Parathyroid adenoma (tissue), 2 donors: ENCODE data around the gene EFCAB10.

Source experiments
- H2AFZ ChIP-seq: fragments of 300-600 bp; sonication (generic); one replicate; pipeline ENCODE4 v1.7.0; 2017; ENCODE audit warnings: antibody characterized with exemption, mild to moderate bottlenecking
- H3K27ac ChIP-seq: fragments of 300-600 bp; sonication (generic); one replicate; pipeline ENCODE4 v1.7.0; 2017
- H3K27me3 ChIP-seq: fragments of 300-600 bp; sonication (generic); one replicate; pipeline ENCODE4 v1.7.0; 2017; ENCODE audit warnings: low read length; ENCODE audit not compliant: control insufficient read depth, insufficient read depth
- H3K36me3 ChIP-seq: fragments of 300-600 bp; sonication (generic); one replicate; pipeline ENCODE4 v1.7.0; 2017; ENCODE audit warnings: low read length; ENCODE audit not compliant: control insufficient read depth, insufficient read depth
- H3K4me1 ChIP-seq: fragments of 300-600 bp; sonication (generic); one replicate; pipeline ENCODE4 v1.7.0; 2017; ENCODE audit warnings: control low read depth
- H3K4me2 ChIP-seq: fragments of 300-600 bp; sonication (generic); one replicate; pipeline ENCODE4 v1.7.0; 2017; ENCODE audit warnings: low read length
- H3K4me3 ChIP-seq: fragments of 300-600 bp; sonication (generic); one replicate; pipeline ENCODE4 v1.7.0; 2017; ENCODE audit warnings: low read depth, low read length
- H3K79me2 ChIP-seq: fragments of 300-600 bp; sonication (generic); one replicate; pipeline ENCODE4 v1.7.0; 2017; ENCODE audit warnings: control low read depth
- H3K9ac ChIP-seq: fragments of 300-600 bp; sonication (generic); one replicate; pipeline ENCODE4 v1.7.0; 2017; ENCODE audit warnings: mild to moderate bottlenecking
- H3K9me3 ChIP-seq: fragments of 300-600 bp; sonication (generic); one replicate; pipeline ENCODE4 v1.7.0; 2017; ENCODE audit warnings: low read length; ENCODE audit not compliant: control insufficient read depth
- CTCF ChIP-seq: fragments of 300-600 bp; sonication (generic); IDR thresholded peaks from one replicate; pipeline ENCODE4 v1.7.0; 2017; ENCODE audit warnings: antibody characterized with exemption, mild to moderate bottlenecking
- donor health status: primary hyperparathyroidism.

The EFCAB10 gene

GRCh38 chr7:105622106-105622731 is 40.9 kb upstream of the EFCAB10 start:
- H3K4me2 ChIP-seq = no peak overlapping the region
- no peak overlapping the region for H3K27ac ChIP-seq
- H3K36me3 ChIP-seq = no peaks in the 10 kb centered on the region
- no peaks in the 10 kb centered on the region for H3K79me2 ChIP-seq
- TF ChIP-seq CTCF = no peak
- H3K4me3 ChIP-seq = no peak overlapping the region
- no peak overlapping the region for H3K9ac ChIP-seq
- H3K27me3 ChIP-seq = no peaks in the 10 kb centered on the region
- H3K4me1 ChIP-seq = no peaks in the 10 kb centered on the region
- no peak overlapping the region for H2AFZ ChIP-seq
- no peaks in the 10 kb centered on the region for H3K9me3 ChIP-seq

- no peaks in the 10 kb centered on the region for H3K79me2 ChIP-seq
Measured at GRCh38 chr7:105621617-105622016, 40.3 kb upstream of the EFCAB10 start.

GRCh38 chr7:105621176-105621575 is 39.9 kb upstream of the EFCAB10 start:
- no peak overlapping the region for H3K9ac ChIP-seq
- H3K4me1 ChIP-seq = no peaks in the 10 kb centered on the region
- H3K27ac ChIP-seq = no peak overlapping the region
- H3K79me2 ChIP-seq = no peaks in the 10 kb centered on the region
- H3K4me3 ChIP-seq = no peak overlapping the region
- H3K4me2 ChIP-seq = no peak overlapping the region
- H3K9me3 ChIP-seq = no peaks in the 10 kb centered on the region
- no peak overlapping the region for H2AFZ ChIP-seq
- H3K27me3 ChIP-seq = no peaks in the 10 kb centered on the region
- no peaks in the 10 kb centered on the region for H3K36me3 ChIP-seq
- no peak for TF ChIP-seq CTCF

More at GRCh38 chr7:105621617-105622016, 40.3 kb upstream of the EFCAB10 start:
- Histone ChIP-seq H3K9ac (no peak overlapping the region), H3K9me3 (no peaks in the 10 kb centered on the region), H3K4me1 (no peaks in the 10 kb centered on the region), H3K36me3 (no peaks in the 10 kb centered on the region), H3K4me3 (no peak overlapping the region), H2AFZ (no peak overlapping the region), H3K27ac (no peak overlapping the region), H3K4me2 (no peak overlapping the region), H3K27me3 (no peaks in the 10 kb centered on the region)
- TF ChIP-seq CTCF = no peak

- H3K36me3 ChIP-seq = no peaks in the 10 kb centered on the region
- no peaks in the 10 kb centered on the region for H3K27me3 ChIP-seq
- H3K9ac ChIP-seq = no peak overlapping the region
- H3K4me2 ChIP-seq = no peak overlapping the region
- H2AFZ ChIP-seq = no peak overlapping the region
- no peaks in the 10 kb centered on the region for H3K9me3 ChIP-seq
- no peak overlapping the region for H3K4me3 ChIP-seq
- no peaks in the 10 kb centered on the region for H3K4me1 ChIP-seq
- TF ChIP-seq CTCF = no peak
- H3K79me2 ChIP-seq = no peaks in the 10 kb centered on the region
- H3K27ac ChIP-seq = no peak overlapping the region
Measured at GRCh38 chr7:105619590-105619989, 38.3 kb upstream of the EFCAB10 start.

GRCh38 chr7:105618016-105618296 is 36.7 kb upstream of the EFCAB10 start:
- H3K4me1 ChIP-seq = no peaks in the 10 kb centered on the region
- H3K27ac ChIP-seq = no peak overlapping the region
- H3K79me2 ChIP-seq = no peaks in the 10 kb centered on the region
- no peak overlapping the region for H2AFZ ChIP-seq
- no peaks in the 10 kb centered on the region for H3K27me3 ChIP-seq
- H3K4me3 ChIP-seq = no peak overlapping the region
- no peak for TF ChIP-seq CTCF
- H3K4me2 ChIP-seq = no peak overlapping the region
- H3K9me3 ChIP-seq = no peaks in the 10 kb centered on the region
- H3K9ac ChIP-seq = no peak overlapping the region
- H3K36me3 ChIP-seq = no peaks in the 10 kb centered on the region
